GM18868 (cell line): ENCODE measurements around the gene ACTR6.
A peak's percentile ranks its signal among the peaks of the same experiment; 100 is the strongest.
"Not testable (repeated sequence)": the region's sequence is repeated elsewhere in the genome, so short reads cannot be mapped to it uniquely, and the experiment has no call there.

ENCODE experiments used
- ATAC-seq: cut with Tn5 transposase; IDR thresholded peaks from one replicate; pipeline ENCODE4 v1.9.1; 2021; ENCODE audit warnings: mild to moderate bottlenecking, moderate library complexity; ENCODE audit not compliant: unreplicated experiment

ACTR6 gene

DNA sequence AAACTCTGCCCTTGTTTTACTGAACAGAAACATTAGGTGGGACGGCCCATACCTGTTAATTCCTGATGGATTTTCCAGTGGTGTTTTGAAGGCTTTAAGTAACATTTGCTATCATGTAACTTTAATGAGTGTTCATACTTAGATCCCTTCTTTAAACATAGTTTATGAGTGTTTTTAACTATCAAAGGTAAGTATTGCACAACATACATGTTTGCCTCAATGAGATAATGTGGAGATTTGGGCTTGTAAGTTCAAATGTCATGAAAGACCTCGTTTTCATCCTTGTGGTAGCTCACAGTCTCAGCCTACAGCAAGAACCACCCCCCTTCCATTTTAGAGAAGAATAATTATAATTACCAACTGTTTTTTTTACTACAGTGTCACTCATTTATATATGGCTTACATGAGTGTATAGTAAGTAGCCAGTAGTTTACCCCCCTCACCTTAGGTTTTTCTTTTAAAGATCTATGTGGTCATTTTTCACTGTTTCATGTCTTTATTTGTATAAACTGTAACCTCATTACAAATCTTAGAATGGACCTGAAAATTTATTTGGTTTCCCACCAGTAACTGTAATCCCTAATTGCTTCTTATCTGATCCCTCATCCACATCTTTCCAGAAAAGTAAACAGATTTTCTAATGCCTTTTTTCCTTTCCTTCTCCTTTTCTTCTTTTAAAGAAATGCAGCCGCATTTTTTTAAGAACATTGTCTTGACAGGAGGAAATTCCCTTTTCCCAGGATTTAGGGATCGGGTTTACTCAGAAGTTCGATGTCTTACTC is 18.9 kb downstream of the ACTR6 start:
- ATAC-seq, result no peak

DNA sequence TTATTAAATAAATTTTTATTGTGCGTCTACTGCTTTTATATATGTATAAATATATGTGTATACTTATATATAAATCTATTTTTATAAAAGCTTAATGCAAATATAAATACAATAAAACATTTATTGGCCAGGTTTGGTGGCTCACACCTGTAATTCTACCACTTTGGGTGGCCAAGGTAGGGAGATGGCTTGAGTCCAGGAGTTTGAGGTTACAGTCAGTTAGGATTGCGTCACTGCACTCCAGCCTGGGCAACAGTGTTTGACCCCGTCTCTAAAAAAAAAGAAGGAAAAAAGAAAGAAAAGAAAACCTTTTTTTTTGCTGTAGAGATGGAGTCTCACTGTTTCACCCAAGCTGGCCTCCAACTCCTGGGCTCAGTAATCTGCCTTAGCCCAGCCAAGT is 20.9 kb downstream of the ACTR6 start:
- no peak for ATAC-seq

DNA sequence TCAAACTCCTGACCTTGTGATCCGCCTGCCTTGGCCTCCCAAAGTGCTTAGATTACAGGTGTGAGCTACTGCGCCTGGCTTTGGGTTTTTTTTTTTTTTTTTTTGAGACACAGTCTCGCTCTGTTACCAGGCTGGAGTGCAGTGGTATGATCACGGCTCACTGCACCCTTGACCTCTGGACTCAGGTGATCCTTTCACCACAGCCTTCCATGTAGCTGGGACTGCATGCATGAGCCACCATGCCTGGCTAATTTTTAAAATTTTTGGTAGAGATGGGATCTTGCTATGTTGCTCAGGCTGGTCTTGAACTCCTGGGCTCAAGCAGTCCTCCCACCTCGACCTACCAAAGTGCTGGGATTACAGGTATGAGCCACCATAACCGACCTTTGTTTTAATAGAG is 21.6 kb downstream of the ACTR6 start:
- not testable (repeated sequence) for ATAC-seq

DNA sequence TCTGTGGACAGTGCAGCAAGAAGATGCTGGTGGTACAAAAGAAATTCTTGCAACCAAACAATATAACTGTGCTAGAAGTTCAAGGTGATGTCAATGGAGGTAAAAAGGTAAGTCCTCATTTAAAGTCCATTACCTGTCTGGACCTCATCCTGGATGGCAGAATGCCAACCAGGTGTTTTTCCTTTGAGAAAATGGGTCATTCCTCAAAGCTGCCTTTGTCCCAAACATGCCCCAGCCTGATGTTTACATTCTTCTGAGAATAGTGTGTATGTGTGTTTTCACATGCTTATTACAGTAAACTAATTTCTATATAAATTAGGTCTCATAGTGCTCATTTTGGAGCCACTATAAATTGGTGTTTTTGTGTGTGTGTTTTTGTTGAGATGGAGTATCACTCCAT is 24.9 kb downstream of the ACTR6 start:
- no peak for ATAC-seq

DNA sequence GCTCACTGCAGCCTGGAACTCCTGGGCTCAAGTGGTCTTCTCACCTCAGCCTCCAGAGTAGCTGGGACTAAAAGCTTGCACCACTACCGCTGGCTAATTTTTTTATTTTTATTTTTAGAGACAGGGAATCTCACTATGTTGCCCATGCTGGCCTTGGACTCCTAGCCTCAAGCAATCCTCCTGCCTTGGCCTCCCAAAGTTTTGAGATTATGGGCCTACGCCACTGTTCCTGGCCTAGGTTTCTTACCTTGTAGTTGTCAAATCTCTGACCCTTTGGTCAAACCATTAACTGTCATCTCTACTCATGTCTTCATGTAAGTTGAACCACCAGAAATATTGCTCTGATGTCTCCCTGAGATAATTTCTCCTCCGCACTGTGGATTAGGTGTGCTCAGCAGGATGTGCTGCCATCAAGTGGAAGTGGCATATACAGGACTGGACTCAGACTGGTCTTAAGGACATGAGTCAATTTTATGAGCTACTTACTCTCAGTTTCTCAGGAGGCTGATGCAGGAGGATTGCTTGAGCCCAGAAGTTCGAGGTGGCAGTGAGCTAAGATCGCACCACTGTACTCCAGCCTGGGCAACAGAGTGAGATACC is 28.5 kb downstream of the ACTR6 start:
- no peak for ATAC-seq

DNA sequence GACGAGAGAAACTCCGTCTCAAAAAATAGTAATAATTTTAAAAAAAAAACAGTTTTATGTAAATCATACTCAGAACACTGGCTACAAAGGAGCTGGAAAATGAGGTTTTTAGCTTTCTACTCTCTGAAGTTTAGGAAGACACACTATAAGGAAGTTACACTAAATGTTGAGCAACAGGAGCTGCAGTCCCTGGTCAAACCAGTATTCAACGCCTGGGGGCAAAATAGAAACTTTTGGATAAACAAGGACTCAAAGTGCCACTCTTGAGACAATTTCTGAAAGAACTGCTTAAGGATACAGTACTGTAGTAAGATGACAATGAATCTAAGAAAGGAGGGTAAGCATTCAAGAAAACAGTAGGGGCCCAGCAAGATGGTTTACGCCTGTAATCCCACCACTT is 29.3 kb downstream of the ACTR6 start:
- ATAC-seq, result no peak

DNA sequence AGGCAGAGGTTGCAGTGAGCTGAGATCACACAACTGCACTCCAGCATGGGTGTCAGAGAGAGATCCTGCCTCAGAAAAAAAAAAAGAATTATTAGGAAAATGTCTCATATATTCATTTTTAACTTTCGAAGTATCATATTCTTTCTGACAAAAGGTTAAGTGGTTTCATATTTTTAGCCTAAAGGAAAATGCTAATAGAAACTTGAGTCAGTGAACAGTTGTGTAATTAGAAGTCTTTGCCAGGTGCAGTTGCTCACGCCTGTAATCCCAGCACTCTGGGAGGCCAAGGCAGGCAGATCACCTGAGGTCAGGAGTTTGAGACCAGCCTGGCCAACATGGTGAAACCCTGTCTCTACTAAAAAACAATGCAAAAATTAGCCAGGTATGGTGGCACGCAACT is 31.3 kb downstream of the ACTR6 start:
- ATAC-seq, result not testable (repeated sequence)

DNA sequence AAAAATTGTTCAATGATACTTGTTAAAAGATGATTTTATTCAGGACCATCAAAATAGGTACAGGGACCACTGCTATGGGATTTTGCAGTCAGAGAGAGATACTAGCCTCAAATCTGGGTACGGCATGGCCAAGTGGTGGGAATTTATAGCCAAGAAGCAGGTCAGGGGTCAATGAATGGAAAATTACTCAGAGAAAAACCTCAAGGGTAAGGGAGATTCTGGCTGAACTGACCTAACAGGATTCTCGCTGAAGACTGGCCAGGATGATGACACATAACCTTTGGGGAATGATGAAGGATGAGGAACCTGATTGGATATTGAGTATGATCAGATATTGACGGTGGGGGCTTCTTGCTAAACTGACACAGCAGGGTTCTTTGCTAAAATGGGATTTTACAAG is 33.6 kb downstream of the ACTR6 start:
- no peak for ATAC-seq

DNA sequence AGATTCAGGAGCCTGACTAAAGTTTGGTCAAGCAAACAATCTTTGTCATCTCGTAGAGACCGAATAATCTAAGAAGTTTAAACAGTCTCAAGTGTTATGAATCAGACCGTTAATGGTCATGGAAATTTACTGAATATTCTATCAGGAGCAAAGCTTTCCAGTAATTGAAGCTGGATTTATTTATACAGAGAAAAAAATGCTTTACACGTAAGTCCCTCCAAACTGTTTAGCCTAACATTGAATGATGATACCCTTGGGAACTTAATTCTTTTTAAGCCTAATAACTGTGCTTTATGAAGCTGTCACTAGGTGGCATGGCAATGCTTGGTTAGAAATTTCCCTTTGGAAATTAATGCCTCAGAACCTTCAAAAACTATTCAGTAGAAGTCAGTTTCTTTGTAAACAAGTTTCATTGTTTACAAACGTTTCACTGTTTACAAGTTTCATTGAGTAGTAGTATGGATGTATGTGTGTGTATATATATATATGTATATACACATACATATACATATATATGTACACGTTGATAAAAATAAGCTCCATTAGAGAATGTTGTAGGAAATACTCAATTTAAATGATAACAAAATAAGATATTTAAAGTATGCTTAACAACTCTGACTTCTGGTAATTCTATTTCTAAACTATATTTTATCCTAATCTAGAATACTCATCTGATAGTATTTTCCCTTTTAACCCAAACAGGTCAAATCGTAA is 34.1 kb downstream of the ACTR6 start:
- ATAC-seq, result peak; percentile 75

DNA sequence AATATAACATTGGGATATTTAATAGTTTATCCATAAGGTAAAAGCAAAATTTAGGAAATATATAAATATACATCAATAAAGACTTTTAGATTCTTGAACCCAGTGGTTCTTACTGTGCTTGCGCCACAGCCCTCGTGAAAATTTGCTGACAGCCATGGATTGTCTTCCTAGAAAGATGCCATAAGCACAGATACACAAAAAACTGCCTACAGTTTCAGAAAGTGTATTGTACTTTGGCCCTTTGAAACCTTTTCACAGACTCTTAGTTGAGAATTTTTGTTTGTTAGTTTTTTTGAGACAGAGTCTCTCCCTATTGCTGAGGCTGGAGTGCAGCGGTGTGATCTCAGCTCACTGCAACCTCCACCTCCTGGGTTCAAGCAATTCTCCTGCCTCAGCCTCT is 38.2 kb downstream of the ACTR6 start:
- no peak for ATAC-seq

DNA sequence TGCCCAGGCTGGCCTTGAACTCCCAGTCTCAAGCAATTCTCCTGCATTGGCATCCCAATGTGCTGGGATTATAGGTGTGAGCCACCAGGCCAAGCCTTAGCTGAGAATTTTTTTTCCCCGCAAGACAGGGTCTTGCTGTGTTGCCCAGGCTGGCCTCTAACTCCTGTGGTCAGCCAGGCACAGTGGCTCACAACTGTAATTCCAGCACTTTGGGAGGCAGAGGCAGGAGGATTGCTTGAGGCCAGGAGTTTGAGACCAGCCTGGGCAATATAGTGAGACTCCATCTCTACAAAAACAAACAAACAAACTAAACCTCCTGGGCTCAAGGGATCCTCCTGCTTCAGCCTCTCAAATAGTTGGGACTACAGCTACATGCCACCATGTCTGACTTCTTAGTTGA is 39.0 kb downstream of the ACTR6 start:
- no peak for ATAC-seq

DNA sequence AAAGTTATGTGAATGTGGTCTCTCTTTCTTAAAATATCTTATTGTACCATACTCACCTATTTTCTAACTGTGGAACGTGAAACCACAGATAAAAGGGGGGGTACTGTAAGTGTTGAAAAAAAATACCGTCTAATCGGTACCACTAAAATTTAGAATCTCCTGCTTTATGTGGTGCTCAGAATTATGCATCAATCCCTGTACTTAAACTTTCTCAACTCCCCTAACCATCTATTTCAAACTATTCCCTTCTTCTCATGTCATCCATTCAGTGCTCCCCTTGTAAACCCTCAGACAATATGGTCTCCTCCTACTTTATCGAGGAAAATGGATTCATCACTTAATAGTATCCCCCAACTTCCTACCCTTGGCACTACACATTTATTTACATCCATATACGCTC is 42.5 kb downstream of the ACTR6 start:
- no peak for ATAC-seq

DNA sequence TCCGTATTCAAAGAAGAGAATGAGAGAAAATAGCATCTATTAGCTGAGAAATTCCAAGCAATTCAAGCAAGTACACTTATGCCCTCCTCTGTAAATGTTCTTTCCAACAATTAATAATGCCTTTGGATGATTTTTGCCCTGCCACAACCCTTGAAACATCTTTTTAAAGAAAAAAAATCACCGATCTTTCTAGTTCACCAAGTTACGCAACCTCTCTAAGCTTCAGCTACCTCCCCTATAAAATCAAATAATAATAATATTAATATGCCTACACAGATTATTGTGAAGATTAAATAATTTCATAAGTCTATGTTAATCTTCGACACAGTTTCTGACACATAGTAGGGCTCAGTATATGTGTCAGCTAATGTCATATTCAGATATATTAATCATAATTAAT is 47.1 kb downstream of the ACTR6 start:
- no peak for ATAC-seq

DNA sequence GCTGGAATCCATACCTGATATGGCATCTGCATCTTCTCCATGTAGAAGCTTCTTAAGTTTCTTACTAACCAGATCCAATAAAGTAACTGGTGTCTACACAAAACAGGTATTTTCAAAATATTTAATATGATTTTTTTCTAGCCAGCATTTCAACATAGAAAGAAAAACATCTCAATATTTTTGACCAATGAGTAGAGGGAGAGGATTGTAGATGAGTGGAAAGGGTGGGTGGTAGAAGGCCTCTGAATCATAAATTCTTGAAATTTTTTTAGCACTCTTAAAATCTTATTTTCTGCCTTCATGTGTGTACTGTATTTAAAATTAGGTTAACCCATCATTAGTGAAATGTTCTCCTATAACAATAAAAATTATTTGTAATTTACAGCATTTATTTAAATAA is 48.3 kb downstream of the ACTR6 start:
- ATAC-seq, result no peak

DNA sequence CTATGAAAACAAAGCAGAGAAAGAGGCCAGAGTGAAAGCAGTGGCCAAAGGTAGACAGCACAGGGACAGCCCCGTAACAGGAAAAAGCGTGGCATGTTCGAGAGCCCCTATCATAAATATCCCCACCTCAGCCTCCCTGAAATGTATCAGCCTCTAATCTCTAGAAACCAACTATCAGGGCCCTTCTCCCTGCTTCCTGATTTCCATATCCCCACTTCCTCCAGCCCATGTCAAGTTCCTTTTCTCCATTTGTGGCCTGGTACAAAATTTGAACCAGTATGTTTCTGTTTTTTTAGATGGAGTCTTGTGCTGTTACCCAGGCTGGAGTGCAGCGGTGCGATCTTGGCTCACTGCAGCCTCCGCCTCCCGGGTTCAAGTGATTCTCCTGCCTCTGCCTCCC is 49.3 kb downstream of the ACTR6 start:
- no peak for ATAC-seq

DNA sequence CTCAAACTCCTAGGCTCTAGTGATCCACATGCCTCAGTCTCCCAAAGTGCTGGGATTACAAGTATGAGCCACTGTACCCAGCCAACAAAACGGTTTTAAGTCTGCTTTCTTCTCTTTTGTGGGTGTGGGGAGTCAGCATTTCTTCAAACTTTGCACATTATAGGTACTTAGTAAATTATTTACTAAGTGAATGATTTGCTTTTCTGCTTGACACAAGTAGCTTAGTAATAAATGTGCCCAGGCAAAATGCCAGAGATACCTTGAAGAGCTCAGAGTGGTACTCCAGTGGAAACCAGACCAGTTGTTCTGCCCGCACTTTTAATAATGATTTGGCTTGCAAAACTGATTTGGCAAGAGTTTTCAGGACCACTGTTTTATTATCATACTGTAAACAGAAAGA is 51.3 kb downstream of the ACTR6 start:
- ATAC-seq, result no peak

DNA sequence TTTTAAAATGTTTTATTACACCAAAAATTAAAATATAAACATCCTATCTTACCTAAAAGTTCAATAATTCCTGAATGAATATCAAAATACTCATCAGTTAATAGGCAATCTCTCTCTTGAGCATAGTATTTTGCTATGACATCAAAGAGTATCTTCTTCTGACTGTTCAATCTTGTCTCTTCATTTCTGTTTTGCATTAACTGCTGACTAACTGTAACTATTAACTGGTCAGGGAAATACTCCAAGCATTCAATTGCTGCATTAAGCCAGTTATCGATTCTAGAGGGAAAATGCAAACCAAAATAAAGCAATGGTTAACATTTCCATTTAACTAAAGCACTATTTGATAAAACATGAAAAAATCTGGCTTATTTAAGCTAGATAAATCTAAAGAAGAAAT is 52.8 kb downstream of the ACTR6 start:
- ATAC-seq, result no peak

DNA sequence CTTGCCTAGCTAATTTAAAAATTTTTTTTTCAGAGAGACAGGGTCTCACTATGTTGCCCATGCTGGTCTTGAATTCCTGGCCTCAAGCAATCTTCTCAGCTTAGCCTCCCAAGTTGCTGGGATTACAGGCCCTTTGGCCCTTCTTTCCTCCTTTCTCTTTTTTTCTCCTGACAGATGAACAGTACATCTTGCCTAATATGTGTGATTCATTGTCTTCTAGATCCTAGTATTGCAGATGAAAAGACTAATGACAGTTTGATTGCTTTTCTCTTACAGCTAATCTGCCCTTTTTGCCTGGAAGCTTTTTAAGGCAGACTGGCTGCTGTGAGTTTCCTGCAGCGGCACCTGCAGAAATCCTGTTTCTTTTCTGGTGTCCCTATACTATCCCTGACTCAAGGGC is 54.3 kb downstream of the ACTR6 start:
- no peak for ATAC-seq

DNA sequence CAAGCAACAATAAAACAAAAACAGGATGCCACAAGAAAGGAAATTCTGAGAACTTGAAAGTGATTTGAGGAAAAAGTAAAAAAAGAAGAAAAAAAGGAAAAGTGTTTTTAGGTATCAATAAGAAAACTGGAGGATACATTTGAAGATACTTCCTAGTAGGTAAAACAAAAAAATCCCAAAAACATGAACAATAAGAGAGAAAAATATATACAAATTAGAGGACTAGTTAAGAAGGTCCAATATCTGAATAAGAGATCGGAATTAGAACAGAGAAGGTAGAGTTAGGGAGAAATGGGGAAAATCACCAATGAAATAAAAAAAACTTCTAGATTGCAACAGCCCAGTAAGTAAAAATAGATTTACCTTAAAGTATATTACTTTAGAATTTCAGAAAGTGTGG is 57.5 kb downstream of the ACTR6 start:
- no peak for ATAC-seq

DNA sequence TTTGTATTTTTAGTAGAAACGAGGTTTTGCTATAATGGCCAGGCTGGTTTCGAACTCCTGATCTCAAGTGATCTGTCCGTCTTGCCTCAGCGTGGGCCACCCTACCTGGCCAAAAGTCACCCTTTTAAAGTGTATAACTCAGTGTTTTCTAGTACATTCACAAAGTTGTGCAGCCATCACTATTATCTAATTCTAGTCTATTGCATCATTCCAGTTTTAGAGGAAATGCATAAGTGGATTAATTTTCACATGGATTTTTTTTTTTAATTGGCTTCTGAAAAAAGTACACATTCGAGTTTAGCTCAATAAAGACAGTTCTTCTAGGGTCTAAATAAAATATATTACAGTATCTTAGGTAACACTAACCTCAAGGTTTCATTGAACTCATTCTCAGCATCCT is 62.5 kb downstream of the ACTR6 start:
- no peak for ATAC-seq

DNA sequence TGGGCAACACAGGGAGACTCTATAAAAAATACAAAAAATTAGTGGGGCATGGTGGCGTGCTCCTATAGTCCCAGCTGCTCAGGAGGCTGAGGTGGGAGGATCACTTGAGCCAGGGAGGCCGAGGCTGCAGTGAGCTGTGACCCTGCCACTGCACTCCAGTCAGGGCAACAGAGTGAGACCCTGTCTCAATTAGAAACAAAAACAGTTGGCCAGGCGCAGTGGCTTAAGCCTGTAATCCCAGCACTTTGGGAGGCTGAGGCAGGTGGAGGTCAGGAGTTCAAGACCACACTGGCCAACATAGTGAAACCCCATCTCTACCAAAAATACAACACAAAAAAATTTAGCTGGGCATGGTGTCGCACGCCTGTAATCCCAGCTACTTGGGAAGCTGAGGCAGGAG is 64.5 kb downstream of the ACTR6 start:
- not testable (repeated sequence) for ATAC-seq
